Left lung (tissue), 10 donors: ENCODE measurements around the gene ZSWIM6. TPM values are rescaled to one million over a fixed set of nuclear protein-coding genes. Genes with fewer than 3 reads are reported as not detected.

Source experiments
- ATAC-seq: fragments of 200-7000 bp; cut with Tn5 transposase; one replicate; pipeline ENCODE4 v1.9.1; 2020; ENCODE audit warnings: moderate library complexity
- DNase-seq, 4 donors: peaks; one replicate each; pipeline ENCODE4 v3.0.0-alpha.2; 2013 to 2020
- H3K27ac ChIP-seq, 2 donors: fragments of 200-600 bp; sonication (generic) in 1 of 2; one replicate each; pipeline versions ENCODE4 v1.5.0 to v1.8.0; 2020 to 2021
- H3K27me3 ChIP-seq, 2 donors: fragments of 200-600 bp; sonication (generic) in 1 of 2; one replicate each; pipeline versions ENCODE4 v1.5.0 to v1.8.0; 2020 to 2021
- H3K36me3 ChIP-seq, 2 donors: fragments of 200-600 bp; sonication (generic) in 1 of 2; one replicate each; pipeline versions ENCODE4 v1.5.0 to v1.8.0; 2020 to 2021
- H3K4me1 ChIP-seq, 2 donors: fragments of 200-600 bp; one replicate each; pipeline ENCODE4 v1.8.0; 2021
- H3K4me3 ChIP-seq, 2 donors: fragments of 200-600 bp; sonication (generic) in 1 of 2; one replicate each; pipeline versions ENCODE4 v1.5.0 to v1.8.0; 2020 to 2021; ENCODE audit warnings: mild to moderate bottlenecking in 1 of 2
- H3K9me3 ChIP-seq, 2 donors: fragments of 200-600 bp; sonication (generic) in 1 of 2; one replicate each; pipeline versions ENCODE4 v1.5.0 to v1.8.0; 2020 to 2021
- CTCF ChIP-seq, 2 donors: fragments of 200-600 bp; sonication (generic) in 1 of 2; IDR thresholded peaks; one replicate each; pipeline versions ENCODE4 v1.5.0 to v1.8.0; 2021; ENCODE audit warnings: antibody characterized with exemption in 2 of 2
- intact Hi-C, 2 donors: fragments of 100-400 bp; cut with DNase I; formaldehyde crosslinking; loops; one replicate each; pipeline versions ENCODE4 v1.11.2 to v1.14.2; 2022
- polyA plus RNA-seq, 6 donors: library from polyadenylated mRNA; unstranded; fragments of 120-200 nt; gene quantifications; one replicate each; pipeline ENCODE4 v1.2.1, GENCODE V29; 2013; ENCODE audit not compliant: insufficient read length in 6 of 6
- total RNA-seq, 2 donors: library from RNA; stranded (reverse); fragmentation: NEBNext Ultra II Directional; extraction: Animal tissue kit (Norgen Biotek cat#: 25700); gene quantifications; one replicate each; pipeline ENCODE4 v1.2.1, GENCODE V29; 2021
- donor health status: DM: no; HTN: yes; CAD: no.
- donor health status: DM: no; HTN: no; CAD: no.

ZSWIM6 gene
- total and polyA plus RNA-seq, 8 donors: 17.5 to 24.4 (median 22.3) TPM

DNA sequence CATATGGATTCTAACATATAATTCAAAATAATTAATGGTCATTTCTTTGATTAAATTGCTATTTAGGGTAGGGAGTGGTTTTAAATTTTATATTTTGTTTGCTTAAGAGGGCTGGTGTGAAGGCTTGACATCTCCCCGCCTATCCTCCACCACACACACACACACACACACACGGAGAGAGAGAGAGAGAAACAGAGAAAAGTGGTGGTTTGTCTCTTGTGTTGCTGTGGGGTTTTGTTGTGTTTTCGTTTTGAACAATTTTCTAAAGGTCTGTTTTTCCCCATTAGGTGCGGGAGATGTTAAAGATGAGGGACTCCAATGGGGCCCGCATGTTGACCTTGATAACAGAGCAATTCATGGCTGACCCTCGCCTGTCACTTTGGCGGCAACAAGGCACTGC is 161.9 kb downstream of the ZSWIM6 start:
- H3K4me3 ChIP-seq: no peak overlapping the region
- no peak for ATAC-seq
- no peaks in the 10 kb centered on the region for H3K4me1 ChIP-seq
- H3K27me3 ChIP-seq: no peaks in the 10 kb centered on the region
- peaks cover 0 to 23% of the 10 kb centered on the region in 2 donors for H3K36me3 ChIP-seq
- no peak overlapping the region for H3K27ac ChIP-seq
- DNase-seq: no peak
- intact Hi-C loops: no loop called here
- TF ChIP-seq CTCF (IDR thresholded peaks at IDR 0.05): no peak
- H3K9me3 ChIP-seq: no peaks in the 10 kb centered on the region

DNA sequence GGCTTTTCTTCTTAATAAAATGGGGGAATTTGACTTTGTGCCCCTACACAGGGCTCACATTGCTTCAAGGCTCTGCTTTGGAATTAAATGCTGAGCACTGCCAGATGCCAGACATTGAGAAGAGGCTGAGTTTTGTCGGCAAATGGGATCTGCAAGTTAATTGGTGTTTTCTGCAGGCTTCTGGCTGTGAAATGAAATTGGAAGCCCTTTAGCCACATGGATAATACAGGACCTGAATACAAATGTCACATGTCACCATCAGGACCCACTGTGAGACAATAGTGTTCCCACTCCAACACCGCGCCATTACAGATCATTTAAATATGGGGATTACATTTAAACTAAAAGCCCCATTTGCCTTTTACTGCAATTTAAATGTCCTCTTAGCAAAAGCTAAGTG is 164.4 kb downstream of the ZSWIM6 start:
- Histone ChIP-seq H3K9me3 (no peaks in the 10 kb centered on the region), H3K4me3 (no peak overlapping the region), H3K4me1 (no peaks in the 10 kb centered on the region), H3K27ac (no peak overlapping the region), H3K36me3 (peaks cover 0 to 23% of the 10 kb centered on the region in 2 donors), H3K27me3 (no peaks in the 10 kb centered on the region)
- ATAC-seq (no peak), DNase-seq (no peak)
- intact Hi-C loops: no loop called here
- no peak for TF ChIP-seq CTCF (IDR thresholded peaks at IDR 0.05)

- Histone ChIP-seq H3K36me3 (peaks cover 0 to 23% of the 10 kb centered on the region in 2 donors), H3K27me3 (no peaks in the 10 kb centered on the region)
- no peak for ATAC-seq
Measured at GRCh38 chr5:61496860-61497259, 164.8 kb downstream of the ZSWIM6 start.

DNA sequence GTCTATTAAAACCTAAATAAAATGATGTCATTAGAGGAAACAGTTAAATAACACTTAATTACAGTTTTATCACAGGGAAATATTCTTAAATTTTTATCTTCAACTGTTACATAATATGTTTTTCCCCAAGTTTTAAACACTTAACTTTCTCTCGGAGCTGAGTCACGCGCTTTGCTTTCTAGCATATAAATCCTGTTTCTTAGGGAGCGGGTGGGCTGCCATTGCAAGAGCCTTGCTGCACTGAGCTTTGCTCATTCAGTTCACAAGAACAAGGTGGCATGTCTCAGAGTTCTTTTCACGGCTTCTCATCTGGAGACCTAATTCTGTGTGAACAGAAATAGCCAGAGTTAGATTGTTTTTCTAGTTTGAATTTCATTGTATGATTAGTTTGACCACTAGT is 166.1 kb downstream of the ZSWIM6 start:
- Histone ChIP-seq H3K4me1 (no peaks in the 10 kb centered on the region), H3K9me3 (no peaks in the 10 kb centered on the region), H3K27ac (no peak overlapping the region), H3K4me3 (no peak overlapping the region), H3K27me3 (no peaks in the 10 kb centered on the region), H3K36me3 (peaks cover 0 to 23% of the 10 kb centered on the region in 2 donors)
- DNase-seq (no peak), ATAC-seq (no peak)
- no peak for TF ChIP-seq CTCF (IDR thresholded peaks at IDR 0.05)
- intact Hi-C loops: no loop called here

More at GRCh38 chr5:61496860-61497259, 164.8 kb downstream of the ZSWIM6 start:
- Histone ChIP-seq H3K27ac (no peak overlapping the region), H3K4me3 (no peak overlapping the region), H3K4me1 (no peaks in the 10 kb centered on the region), H3K9me3 (no peaks in the 10 kb centered on the region)
- intact Hi-C loops: no loop called here
- no peak for TF ChIP-seq CTCF (IDR thresholded peaks at IDR 0.05)
- peak in 1 of 4 donors; percentile 32 for DNase-seq

DNA sequence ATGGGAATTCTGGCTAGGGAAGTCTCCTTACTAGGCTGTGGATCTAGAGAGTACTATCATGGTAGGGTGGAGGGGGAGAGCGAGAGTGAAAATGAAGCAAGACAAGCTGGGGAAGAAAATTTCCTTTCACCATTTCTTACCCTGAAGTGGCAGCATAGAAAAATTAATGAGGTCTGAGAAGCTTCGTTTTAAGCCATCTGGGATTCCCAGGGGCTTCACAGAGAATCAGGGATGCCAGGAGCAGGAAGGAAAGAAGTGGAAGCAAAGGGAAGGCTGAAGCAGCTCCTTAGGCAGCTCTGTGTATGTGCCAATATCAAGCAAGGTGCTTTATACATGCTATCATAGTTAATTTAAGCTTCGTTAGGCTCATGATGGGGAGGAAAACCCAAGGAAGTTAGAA is 169.9 kb downstream of the ZSWIM6 start:
- no peak overlapping the region for H3K27ac ChIP-seq
- H3K27me3 ChIP-seq: no peaks in the 10 kb centered on the region
- DNase-seq: no peak
- no peak for ATAC-seq
- no peak for TF ChIP-seq CTCF (IDR thresholded peaks at IDR 0.05)
- intact Hi-C loops: no loop called here
- peaks cover 0 to under 1% of the 10 kb centered on the region in 2 donors for H3K36me3 ChIP-seq
- no peaks in the 10 kb centered on the region for H3K9me3 ChIP-seq
- H3K4me1 ChIP-seq: no peaks in the 10 kb centered on the region
- H3K4me3 ChIP-seq: no peak overlapping the region
